ENCODE data around the gene PRPF31. TPM values are rescaled to one million over a fixed set of nuclear protein-coding genes. Genes with fewer than 3 reads are reported as not detected.
"Not testable (repeated sequence)": the region's sequence is repeated elsewhere in the genome, so short reads cannot be mapped to it uniquely, and the experiment has no call there.

Gene PRPF31
- polyA plus RNA-seq, 1 donor (not counting 4 experiments of a cell fraction or from before 2014, with no cell fraction given) = 42.2 TPM

DNA sequence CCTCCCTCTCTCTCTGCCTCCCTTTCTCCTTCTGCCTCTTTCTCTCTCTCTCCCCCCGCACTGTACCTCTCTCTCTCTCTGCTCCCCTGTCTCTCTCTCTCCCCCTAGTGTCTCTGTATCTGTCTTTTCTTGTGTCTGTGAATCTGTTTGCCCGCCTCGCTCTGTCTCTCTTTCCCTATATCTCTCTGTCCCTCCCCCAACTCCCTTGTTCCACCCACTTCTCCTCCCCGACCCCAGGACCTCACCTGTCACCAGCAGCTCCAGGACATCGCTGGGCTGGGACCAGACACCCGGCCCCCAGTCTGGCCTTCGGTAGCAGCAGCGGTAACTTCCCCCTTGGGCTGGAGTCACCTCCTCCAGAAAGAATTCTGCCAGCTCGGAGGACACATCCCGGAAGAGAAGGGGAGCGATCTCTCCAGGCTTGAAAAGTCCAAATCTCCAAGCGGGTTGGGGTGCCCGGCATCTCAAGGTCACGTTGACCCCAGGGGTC, 18.9 kb upstream of the PRPF31 start:
- no peaks in the 10 kb centered on the region for H3K9me1 ChIP-seq (ENCODE audit: control insufficient read depth, extremely low read depth, insufficient read depth, low read length)

DNA sequence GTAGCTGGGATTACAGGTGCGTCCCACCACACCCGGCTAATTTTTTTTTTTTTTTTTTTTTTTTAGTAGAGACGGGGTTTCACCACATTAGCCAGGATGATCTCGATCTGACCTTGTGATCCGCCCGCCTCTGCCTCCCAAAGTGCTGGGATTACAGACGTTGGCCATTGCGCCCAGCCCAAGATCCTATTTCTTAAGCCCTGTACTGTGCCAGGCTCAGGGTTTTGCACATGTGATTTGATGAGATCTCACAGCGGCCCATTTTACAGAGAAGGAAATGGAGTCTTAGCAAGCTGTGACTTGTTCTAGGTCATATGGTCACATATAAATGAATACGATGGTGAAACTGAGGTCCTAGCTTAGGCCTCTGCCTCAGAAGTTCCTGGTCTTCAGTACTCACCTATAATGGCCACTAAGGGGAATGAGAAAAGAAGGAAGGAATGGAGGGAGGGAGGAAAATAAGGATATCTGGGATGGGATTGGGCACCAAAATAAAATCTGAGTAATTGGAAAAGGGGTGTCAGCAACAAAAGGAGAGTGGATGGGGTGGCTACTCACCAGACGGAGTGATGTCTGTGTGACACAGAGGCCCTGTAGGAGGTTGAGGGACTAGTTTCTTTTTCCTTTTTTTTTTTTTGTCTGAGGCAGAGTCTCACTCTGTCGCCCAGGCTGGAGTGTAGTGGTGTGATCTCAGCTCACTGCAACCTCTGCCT, 16.2 kb upstream of the PRPF31 start:
- no peak overlapping the region for H3K4me2 ChIP-seq (ENCODE audit: control insufficient read depth, extremely low read depth, insufficient read depth, low read depth, low read length)
- H4K20me1 ChIP-seq (ENCODE audit: control insufficient read depth, extremely low read depth, insufficient read depth, low read length) = no peaks in the 10 kb centered on the region
- H3K9ac ChIP-seq (ENCODE audit: control insufficient read depth, extremely low read depth, insufficient read depth, low read length) = no peak overlapping the region
- no peaks in the 10 kb centered on the region for H3K9me3 ChIP-seq (ENCODE audit: control insufficient read depth, low read depth, low read length)
- peaks cover 12% of the 10 kb centered on the region for H3K4me1 ChIP-seq (ENCODE audit: control insufficient read depth, extremely low read depth, insufficient read depth, low read length)
- no peaks in the 10 kb centered on the region for H3K27me3 ChIP-seq (ENCODE audit: control insufficient read depth, extremely low read depth, insufficient read depth, low read length)
- no peak overlapping the region for H3K27ac ChIP-seq (ENCODE audit: control insufficient read depth, insufficient read depth, low read length)
- no peak overlapping the region for H2AFZ ChIP-seq (ENCODE audit: control insufficient read depth, low read length)
- FAIRE-seq = no peak
- no peaks in the 10 kb centered on the region for H3K9me1 ChIP-seq (ENCODE audit: control insufficient read depth, extremely low read depth, insufficient read depth, low read length)
- DNase-seq (ENCODE audit: low read depth, low spot score) = no peak
- H3K36me3 ChIP-seq (ENCODE audit: control insufficient read depth in 2 of 2, extremely low read depth in 1 of 2, insufficient read depth in 2 of 2, low read length in 2 of 2) = no peaks in the 10 kb centered on the region
- dilution Hi-C loops (cut with MboI; ENCODE audit: extremely low pct_ligation_motif_present, low sequenced_read_pairs) = no loop called here
- no peak overlapping the region for H3K4me3 ChIP-seq (ENCODE audit: control insufficient read depth in 2 of 3, extremely low read depth in 1 of 3, insufficient read depth in 2 of 3, low read depth in 1 of 3, low read length in 3 of 3)
- TF ChIP-seq, protein P1, sequence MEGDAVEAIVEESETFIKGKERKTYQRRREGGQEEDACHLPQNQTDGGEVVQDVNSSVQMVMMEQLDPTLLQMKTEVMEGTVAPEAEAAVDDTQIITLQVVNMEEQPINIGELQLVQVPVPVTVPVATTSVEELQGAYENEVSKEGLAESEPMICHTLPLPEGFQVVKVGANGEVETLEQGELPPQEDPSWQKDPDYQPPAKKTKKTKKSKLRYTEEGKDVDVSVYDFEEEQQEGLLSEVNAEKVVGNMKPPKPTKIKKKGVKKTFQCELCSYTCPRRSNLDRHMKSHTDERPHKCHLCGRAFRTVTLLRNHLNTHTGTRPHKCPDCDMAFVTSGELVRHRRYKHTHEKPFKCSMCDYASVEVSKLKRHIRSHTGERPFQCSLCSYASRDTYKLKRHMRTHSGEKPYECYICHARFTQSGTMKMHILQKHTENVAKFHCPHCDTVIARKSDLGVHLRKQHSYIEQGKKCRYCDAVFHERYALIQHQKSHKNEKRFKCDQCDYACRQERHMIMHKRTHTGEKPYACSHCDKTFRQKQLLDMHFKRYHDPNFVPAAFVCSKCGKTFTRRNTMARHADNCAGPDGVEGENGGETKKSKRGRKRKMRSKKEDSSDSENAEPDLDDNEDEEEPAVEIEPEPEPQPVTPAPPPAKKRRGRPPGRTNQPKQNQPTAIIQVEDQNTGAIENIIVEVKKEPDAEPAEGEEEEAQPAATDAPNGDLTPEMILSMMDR (optimal IDR thresholded peaks at IDR 0.05 in 1 of 3, IDR thresholded peaks at IDR 0.05 in 1 of 3, conservative IDR thresholded peaks at IDR 0.05 in 1 of 3; ENCODE audit: extremely low read depth in 1 of 3, insufficient read depth in 2 of 3, low read length in 3 of 3) = no peak
- no peak for TF ChIP-seq EZH2 (IDR thresholded peaks at IDR 0.05; ENCODE audit: low read length)
- H3K79me2 ChIP-seq (ENCODE audit: control insufficient read depth, insufficient read depth, low read length) = peaks cover 16% of the 10 kb centered on the region

More for the DNA sequence above, 18.9 kb upstream of the PRPF31 start:
- Histone ChIP-seq H3K4me2 (ENCODE audit: control insufficient read depth, extremely low read depth, insufficient read depth, low read depth, low read length) (peak overlapping the region; percentile 82), H3K79me2 (ENCODE audit: control insufficient read depth, insufficient read depth, low read length) (no peaks in the 10 kb centered on the region), H3K4me3 (ENCODE audit: control insufficient read depth in 2 of 3, extremely low read depth in 1 of 3, insufficient read depth in 2 of 3, low read depth in 1 of 3, low read length in 3 of 3) (peak overlapping the region; percentile 36 to 64 (median 36)), H3K4me1 (ENCODE audit: control insufficient read depth, extremely low read depth, insufficient read depth, low read length) (peaks cover 7% of the 10 kb centered on the region), H4K20me1 (ENCODE audit: control insufficient read depth, extremely low read depth, insufficient read depth, low read length) (no peaks in the 10 kb centered on the region), H3K9ac (ENCODE audit: control insufficient read depth, extremely low read depth, insufficient read depth, low read length) (peak overlapping the region; percentile 66), H3K9me3 (ENCODE audit: control insufficient read depth, low read depth, low read length) (no peaks in the 10 kb centered on the region), H2AFZ (ENCODE audit: control insufficient read depth, low read length) (peak overlapping the region; percentile 92), H3K27ac (ENCODE audit: control insufficient read depth, insufficient read depth, low read length) (no peak overlapping the region), H3K36me3 (ENCODE audit: control insufficient read depth in 2 of 2, extremely low read depth in 1 of 2, insufficient read depth in 2 of 2, low read length in 2 of 2) (no peaks in the 10 kb centered on the region), H3K27me3 (ENCODE audit: control insufficient read depth, extremely low read depth, insufficient read depth, low read length) (no peaks in the 10 kb centered on the region)
- dilution Hi-C loops (cut with MboI; ENCODE audit: extremely low pct_ligation_motif_present, low sequenced_read_pairs) = no loop called here
- FAIRE-seq (no peak), DNase-seq (ENCODE audit: low read depth, low spot score) (no peak)
- TF ChIP-seq, protein P1 (optimal IDR thresholded peaks at IDR 0.05 in 1 of 3, IDR thresholded peaks at IDR 0.05 in 1 of 3, conservative IDR thresholded peaks at IDR 0.05 in 1 of 3; ENCODE audit: extremely low read depth in 1 of 3, insufficient read depth in 2 of 3, low read length in 3 of 3) = peak; percentile 30 to 53 (median 41)
- no peak for TF ChIP-seq EZH2 (IDR thresholded peaks at IDR 0.05; ENCODE audit: low read length)

DNA sequence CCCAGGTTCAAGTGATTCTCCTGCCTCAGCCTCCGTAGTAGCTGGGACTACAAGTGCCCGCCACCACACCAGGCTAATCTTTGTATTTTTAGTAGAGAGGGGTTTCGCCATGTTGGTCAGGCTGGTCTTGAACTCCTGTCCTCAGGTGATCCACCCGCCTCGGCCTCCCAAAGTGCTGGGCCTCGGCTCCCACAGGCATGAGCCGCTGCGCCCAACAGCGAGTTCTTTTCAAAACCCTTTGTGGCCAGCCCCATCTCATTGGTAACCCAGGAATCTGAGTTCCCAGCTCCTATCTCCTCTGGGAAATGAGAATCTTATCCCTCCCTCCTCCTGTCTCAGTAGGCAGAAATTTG, 15.7 kb upstream of the PRPF31 start:
- dilution Hi-C loops (cut with MboI; ENCODE audit: extremely low pct_ligation_motif_present, low sequenced_read_pairs); H3K9ac ChIP-seq (ENCODE audit: control insufficient read depth, extremely low read depth, insufficient read depth, low read length); H3K9me3 ChIP-seq (ENCODE audit: control insufficient read depth, low read depth, low read length); H3K4me2 ChIP-seq (ENCODE audit: control insufficient read depth, extremely low read depth, insufficient read depth, low read depth, low read length); DNase-seq (ENCODE audit: low read depth, low spot score); H4K20me1 ChIP-seq (ENCODE audit: control insufficient read depth, extremely low read depth, insufficient read depth, low read length); H3K27me3 ChIP-seq (ENCODE audit: control insufficient read depth, extremely low read depth, insufficient read depth, low read length); H3K4me3 ChIP-seq (ENCODE audit: control insufficient read depth in 2 of 3, extremely low read depth in 1 of 3, insufficient read depth in 2 of 3, low read depth in 1 of 3, low read length in 3 of 3); FAIRE-seq; H2AFZ ChIP-seq (ENCODE audit: control insufficient read depth, low read length); H3K9me1 ChIP-seq (ENCODE audit: control insufficient read depth, extremely low read depth, insufficient read depth, low read length); H3K27ac ChIP-seq (ENCODE audit: control insufficient read depth, insufficient read depth, low read length); H3K36me3 ChIP-seq (ENCODE audit: control insufficient read depth in 2 of 2, extremely low read depth in 1 of 2, insufficient read depth in 2 of 2, low read length in 2 of 2): not testable (repeated sequence)
- peaks cover 18% of the 10 kb centered on the region for H3K79me2 ChIP-seq (ENCODE audit: control insufficient read depth, insufficient read depth, low read length)
- peaks cover 12% of the 10 kb centered on the region for H3K4me1 ChIP-seq (ENCODE audit: control insufficient read depth, extremely low read depth, insufficient read depth, low read length)

Measured in keratinocyte (primary cell).